ENCODE measurements around the gene ECT2.

GRCh38 chr3:172859041-172859440 is 108.5 kb downstream of the ECT2 start:
- TF ChIP-seq CTCF (IDR thresholded peaks at IDR 0.05) (no peak), POLR2A (IDR thresholded peaks at IDR 0.05) (no peak)
